Choroid plexus epithelial cell (primary cell): ENCODE results near the gene SCYL1.
A peak's percentile ranks its signal among the peaks of the same experiment; 100 is the strongest.

Experiments used
- DNase-seq: peaks from one replicate; pipeline ENCODE4 v3.0.0-alpha.2; 2010; ENCODE audit warnings: low read depth
- H3K4me3 ChIP-seq: 2 replicates; pipeline ENCODE4 v1.5.1; 2011; ENCODE audit warnings: low read depth, mild to moderate bottlenecking, control low read depth, low read length, moderate library complexity
- TF ChIP-seq, protein P1 (sequence below): conservative IDR thresholded peaks from 2 replicates; pipeline ENCODE4 v1.5.1; 2011; ENCODE audit warnings: low read depth, mild to moderate bottlenecking, control low read depth, inconsistent platforms, low read length, moderate library complexity

Gene SCYL1

DNA sequence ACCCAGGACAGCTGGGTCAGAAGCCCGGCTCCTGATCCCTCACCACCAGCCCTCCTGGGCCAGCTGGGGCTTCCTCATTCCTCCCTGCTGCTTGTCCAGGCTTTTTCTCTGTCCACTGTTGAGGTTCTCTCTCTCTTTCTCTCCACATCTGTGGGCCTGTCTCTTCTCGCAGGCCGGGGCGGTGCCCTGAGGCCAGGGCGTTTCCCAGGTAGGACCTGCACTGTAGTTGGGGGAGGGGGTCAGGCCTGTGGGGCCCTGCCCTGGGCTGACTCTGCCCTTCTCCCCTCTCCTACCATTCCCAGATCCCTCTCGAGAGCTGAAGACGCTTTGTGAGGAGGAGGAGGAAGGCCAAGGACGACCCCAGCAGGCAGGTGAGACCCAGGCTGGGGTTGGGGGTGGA, 55.9 kb downstream of the SCYL1 start:
- TF ChIP-seq, protein P1, sequence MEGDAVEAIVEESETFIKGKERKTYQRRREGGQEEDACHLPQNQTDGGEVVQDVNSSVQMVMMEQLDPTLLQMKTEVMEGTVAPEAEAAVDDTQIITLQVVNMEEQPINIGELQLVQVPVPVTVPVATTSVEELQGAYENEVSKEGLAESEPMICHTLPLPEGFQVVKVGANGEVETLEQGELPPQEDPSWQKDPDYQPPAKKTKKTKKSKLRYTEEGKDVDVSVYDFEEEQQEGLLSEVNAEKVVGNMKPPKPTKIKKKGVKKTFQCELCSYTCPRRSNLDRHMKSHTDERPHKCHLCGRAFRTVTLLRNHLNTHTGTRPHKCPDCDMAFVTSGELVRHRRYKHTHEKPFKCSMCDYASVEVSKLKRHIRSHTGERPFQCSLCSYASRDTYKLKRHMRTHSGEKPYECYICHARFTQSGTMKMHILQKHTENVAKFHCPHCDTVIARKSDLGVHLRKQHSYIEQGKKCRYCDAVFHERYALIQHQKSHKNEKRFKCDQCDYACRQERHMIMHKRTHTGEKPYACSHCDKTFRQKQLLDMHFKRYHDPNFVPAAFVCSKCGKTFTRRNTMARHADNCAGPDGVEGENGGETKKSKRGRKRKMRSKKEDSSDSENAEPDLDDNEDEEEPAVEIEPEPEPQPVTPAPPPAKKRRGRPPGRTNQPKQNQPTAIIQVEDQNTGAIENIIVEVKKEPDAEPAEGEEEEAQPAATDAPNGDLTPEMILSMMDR, result no peak
- DNase-seq, result no peak
- no peak overlapping the region for H3K4me3 ChIP-seq

DNA sequence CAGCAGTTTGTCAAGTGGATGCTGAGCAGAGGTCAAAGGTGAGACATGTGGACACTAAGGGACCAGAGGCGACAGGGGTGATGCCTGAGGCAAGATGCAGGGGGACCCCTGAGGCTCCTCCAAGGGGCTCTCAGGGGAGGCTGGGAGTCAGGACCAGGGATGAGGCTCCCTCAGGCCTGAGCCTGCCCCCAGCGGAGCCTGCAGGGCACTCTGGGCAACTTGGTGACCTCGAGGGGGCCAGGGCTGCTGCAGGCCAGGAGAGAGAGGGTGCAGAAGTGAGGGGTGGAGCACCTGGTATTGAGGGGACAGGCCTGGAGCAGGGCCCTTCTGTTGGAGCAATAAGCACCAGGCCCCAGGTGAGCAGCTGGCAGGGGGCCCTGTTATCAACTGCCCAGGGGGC, 57.0 kb downstream of the SCYL1 start:
- H3K4me3 ChIP-seq, result no peak overlapping the region
- TF ChIP-seq, protein P1, result no peak
- DNase-seq, result no peak

DNA sequence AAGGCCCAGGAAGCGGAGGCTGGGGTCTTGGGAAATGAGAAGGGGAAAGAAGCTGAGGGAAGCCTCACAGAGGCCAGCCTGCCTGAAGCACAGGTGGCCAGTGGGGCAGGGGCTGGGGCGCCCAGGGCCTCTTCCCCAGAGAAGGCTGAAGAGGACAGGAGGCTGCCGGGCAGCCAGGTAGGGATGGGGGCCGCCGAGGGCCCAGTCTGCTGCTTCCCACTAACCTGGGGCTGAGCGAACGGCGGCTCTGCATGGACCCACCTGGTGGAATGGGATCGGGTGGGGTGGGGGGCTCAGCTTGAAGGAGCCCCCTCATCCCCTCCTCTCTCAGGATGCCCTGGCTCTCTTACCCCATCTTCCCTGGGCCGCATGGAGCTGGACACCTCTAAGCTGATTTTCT, 58.7 kb downstream of the SCYL1 start:
- DNase-seq, result no peak
- no peak overlapping the region for H3K4me3 ChIP-seq
- TF ChIP-seq, protein P1, result no peak

DNA sequence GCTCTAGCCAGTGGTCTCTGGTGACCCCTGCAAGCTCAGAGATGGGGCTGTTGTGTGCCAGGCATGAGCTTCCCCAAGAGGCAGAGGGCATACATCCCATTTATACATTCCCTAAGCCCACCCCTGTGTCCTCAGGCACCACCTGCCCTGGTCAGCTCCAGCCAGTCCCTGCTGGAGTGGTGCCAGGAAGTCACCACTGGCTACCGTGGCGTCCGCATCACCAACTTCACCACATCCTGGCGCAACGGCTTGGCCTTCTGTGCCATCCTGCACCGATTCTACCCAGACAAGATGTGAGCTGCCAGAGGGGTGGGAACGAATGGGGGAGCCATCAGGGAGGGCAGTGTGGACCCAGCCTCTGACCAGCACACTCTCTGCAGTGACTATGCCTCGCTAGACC, 59.2 kb downstream of the SCYL1 start:
- no peak for DNase-seq
- TF ChIP-seq, protein P1, result no peak
- H3K4me3 ChIP-seq, result no peak overlapping the region

DNA sequence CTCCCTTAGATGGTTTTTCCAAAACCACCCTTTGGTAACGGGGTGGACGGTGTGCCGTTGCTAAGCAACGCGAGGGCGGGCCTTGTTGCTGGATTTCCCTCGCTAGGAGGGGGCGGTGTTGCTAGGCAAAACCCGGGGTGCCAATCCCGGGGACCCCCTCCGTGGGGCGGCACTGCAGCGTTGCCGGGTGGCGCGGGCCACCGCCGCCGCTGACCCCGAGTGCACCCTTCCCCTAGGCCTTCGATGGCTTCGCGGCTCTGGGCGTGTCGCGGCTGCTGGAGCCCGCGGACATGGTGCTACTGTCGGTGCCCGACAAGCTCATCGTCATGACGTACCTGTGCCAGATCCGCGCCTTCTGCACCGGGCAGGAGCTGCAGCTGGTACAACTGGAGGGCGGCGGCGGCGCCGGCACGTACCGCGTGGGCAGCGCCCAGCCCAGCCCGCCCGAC, 59.9 kb downstream of the SCYL1 start:
- H3K4me3 ChIP-seq, result no peak overlapping the region
- TF ChIP-seq, protein P1, result no peak
- DNase-seq, result peak; percentile 17

DNA sequence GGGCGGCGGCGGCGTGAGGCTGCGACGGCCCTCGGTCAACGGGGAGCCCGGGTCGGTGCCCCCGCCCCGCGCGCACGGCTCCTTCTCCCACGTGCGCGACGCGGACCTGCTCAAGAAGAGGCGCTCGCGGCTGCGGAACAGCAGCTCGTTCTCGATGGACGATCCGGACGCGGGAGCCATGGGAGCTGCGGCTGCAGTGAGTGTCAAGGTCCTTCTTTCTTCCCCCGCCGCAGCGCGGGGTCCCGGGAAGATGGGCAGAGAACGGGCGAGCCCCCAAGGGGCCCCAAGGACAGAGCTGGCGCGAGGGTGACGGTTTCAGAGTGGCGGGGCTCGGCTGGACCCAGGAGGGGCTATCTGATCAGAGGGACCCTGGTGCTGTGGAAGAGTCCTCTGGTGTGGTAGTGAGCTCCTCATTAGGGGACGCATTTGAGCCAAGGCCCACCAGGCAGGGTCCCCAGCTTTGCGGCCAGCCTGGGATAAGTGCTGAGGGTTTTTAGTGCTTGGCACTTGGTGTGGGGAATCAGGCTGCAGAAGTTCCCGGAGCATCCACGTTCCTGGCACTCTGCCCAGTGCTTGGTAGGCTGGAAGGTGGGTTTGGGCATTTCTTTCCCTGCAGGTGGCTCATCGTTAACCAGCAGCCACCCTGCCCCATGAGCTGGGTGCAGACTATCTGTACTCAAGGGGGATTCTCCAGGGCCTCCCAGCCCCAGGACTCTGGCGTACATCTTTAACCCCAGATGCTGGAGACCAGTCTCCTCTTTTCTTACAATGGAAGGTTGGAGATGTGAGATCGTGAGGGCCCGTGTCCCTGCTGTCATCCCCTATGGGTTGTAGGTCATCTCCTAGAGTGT, 60.7 kb downstream of the SCYL1 start:
- no peak overlapping the region for H3K4me3 ChIP-seq
- DNase-seq, result no peak
- TF ChIP-seq, protein P1, result no peak

DNA sequence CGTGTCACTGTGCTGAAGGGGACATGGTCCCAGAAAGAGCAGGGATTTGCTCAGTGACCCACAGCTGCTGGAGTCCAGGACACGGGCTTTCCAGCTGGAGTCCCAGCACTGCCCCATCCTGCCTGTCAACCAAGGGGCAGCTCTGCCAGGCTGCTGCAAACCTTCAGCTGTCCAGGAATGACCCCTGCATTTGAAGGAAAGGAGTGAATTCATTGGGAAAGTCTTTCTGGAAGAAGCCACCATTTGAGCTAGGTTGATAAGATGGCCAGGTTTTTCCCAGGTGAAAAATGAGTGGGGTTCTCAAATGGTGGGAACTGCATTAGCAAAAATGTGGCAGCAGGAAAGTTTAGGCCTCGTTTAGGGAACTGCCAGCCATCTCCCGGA, 61.4 kb downstream of the SCYL1 start:
- TF ChIP-seq, protein P1, result no peak
- no peak for DNase-seq
- H3K4me3 ChIP-seq, result no peak overlapping the region
